GM06990 (cell line): ENCODE results near the gene UTP14A.
"Not testable (repeated sequence)": the region's sequence is repeated elsewhere in the genome, so short reads cannot be mapped to it uniquely, and the experiment has no call there.

Experiments used
- DNase-seq: peaks from one replicate; pipeline ENCODE4 v3.0.0-alpha.2; 2011; ENCODE audit not compliant: insufficient read length; ENCODE audit errors: extremely low read depth
- H3K27me3 ChIP-seq: replicated peaks from 2 replicates; pipeline ENCODE4 v1.6.0; 2011; ENCODE audit warnings: low read length; ENCODE audit not compliant: control insufficient read depth, insufficient read depth
- H3K36me3 ChIP-seq: 2 replicates; pipeline ENCODE4 v1.5.1; 2011; ENCODE audit warnings: low read length; ENCODE audit not compliant: control insufficient read depth, insufficient read depth
- H3K4me3 ChIP-seq: replicated peaks from 2 replicates; pipeline ENCODE4 v1.5.1; 2011; ENCODE audit warnings: low read depth, mild to moderate bottlenecking, control low read depth, low read length
- TF ChIP-seq, protein P1 (sequence below): IDR thresholded peaks from 2 replicates; pipeline ENCODE4 v1.5.1; 2011; ENCODE audit warnings: low read length, control low read depth, mild to moderate bottlenecking, inconsistent platforms; ENCODE audit not compliant: insufficient read depth, poor library complexity, severe bottlenecking

The UTP14A gene, protein sequence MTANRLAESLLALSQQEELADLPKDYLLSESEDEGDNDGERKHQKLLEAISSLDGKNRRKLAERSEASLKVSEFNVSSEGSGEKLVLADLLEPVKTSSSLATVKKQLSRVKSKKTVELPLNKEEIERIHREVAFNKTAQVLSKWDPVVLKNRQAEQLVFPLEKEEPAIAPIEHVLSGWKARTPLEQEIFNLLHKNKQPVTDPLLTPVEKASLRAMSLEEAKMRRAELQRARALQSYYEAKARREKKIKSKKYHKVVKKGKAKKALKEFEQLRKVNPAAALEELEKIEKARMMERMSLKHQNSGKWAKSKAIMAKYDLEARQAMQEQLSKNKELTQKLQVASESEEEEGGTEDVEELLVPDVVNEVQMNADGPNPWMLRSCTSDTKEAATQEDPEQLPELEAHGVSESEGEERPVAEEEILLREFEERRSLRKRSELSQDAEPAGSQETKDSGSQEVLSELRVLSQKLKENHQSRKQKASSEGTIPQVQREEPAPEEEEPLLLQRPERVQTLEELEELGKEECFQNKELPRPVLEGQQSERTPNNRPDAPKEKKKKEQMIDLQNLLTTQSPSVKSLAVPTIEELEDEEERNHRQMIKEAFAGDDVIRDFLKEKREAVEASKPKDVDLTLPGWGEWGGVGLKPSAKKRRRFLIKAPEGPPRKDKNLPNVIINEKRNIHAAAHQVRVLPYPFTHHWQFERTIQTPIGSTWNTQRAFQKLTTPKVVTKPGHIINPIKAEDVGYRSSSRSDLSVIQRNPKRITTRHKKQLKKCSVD

GRCh38 chrX:129905787-129906580 is at the start of gene UTP14A:
Gene UTP14A (plus strand): TSS chrX:129906164. CDS start chrX:129906211, 47 bp downstream.
- peak; percentile 76 for DNase-seq
- Histone ChIP-seq H3K36me3 (no peaks in the 10 kb centered on the region), H3K4me3 (peak within 1 kb of the TSS; percentile 77), H3K27me3 (no peaks in the 10 kb centered on the region)
- TF ChIP-seq, protein P1, sequence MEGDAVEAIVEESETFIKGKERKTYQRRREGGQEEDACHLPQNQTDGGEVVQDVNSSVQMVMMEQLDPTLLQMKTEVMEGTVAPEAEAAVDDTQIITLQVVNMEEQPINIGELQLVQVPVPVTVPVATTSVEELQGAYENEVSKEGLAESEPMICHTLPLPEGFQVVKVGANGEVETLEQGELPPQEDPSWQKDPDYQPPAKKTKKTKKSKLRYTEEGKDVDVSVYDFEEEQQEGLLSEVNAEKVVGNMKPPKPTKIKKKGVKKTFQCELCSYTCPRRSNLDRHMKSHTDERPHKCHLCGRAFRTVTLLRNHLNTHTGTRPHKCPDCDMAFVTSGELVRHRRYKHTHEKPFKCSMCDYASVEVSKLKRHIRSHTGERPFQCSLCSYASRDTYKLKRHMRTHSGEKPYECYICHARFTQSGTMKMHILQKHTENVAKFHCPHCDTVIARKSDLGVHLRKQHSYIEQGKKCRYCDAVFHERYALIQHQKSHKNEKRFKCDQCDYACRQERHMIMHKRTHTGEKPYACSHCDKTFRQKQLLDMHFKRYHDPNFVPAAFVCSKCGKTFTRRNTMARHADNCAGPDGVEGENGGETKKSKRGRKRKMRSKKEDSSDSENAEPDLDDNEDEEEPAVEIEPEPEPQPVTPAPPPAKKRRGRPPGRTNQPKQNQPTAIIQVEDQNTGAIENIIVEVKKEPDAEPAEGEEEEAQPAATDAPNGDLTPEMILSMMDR: no peak

GRCh38 chrX:129859134-129859533 is 46.8 kb upstream of the UTP14A start:
- not testable (repeated sequence) for DNase-seq, H3K4me3 ChIP-seq, H3K27me3 ChIP-seq, H3K36me3 ChIP-seq

DNA sequence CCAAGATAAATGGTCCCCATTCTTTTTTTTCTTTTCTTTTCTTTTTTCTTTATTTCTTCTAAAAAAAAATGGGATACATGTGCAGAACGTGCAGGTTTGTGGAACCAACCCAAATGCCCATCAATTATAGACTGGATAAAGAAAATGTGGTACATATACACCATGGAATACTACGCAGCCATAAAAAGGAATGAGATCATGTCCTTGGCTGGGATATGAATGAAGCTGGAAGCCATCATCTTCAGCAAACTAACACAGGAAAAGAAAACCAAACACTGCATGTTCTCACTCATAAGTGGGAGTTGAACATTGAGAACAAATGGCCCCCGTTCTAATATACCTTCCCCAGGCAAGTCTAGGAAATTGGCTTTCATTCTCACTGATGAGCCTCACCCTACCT is 39.6 kb upstream of the UTP14A start:
- not testable (repeated sequence) for DNase-seq, H3K4me3 ChIP-seq, H3K36me3 ChIP-seq, H3K27me3 ChIP-seq

GRCh38 chrX:129872524-129872923 is 33.4 kb upstream of the UTP14A start:
- Histone ChIP-seq H3K36me3 (no peaks in the 10 kb centered on the region), H3K27me3 (no peaks in the 10 kb centered on the region; the same call in 1 of the 2 replicates), H3K4me3 (no peak overlapping the region)
- no peak for DNase-seq
- TF ChIP-seq, protein P1: no peak

GRCh38 chrX:129875669-129876068 is 30.3 kb upstream of the UTP14A start:
- TF ChIP-seq, protein P1: no peak
- H3K27me3 ChIP-seq: no peaks in the 10 kb centered on the region; the same call in 1 of the 2 replicates
- H3K36me3 ChIP-seq: no peaks in the 10 kb centered on the region
- no peak for DNase-seq
- H3K4me3 ChIP-seq: no peak overlapping the region

GRCh38 chrX:129876771-129877305 is 29.1 kb upstream of the UTP14A start:
- H3K36me3 ChIP-seq: no peaks in the 10 kb centered on the region
- TF ChIP-seq, protein P1: no peak
- no peak overlapping the region for H3K4me3 ChIP-seq
- no peaks in the 10 kb centered on the region; the same call in 1 of the 2 replicates for H3K27me3 ChIP-seq
- DNase-seq: no peak
